K562 (cell line): ENCODE measurements around the gene ST14. TPM values are rescaled to one million over a fixed set of nuclear protein-coding genes. Genes with fewer than 3 reads are reported as not detected.

Source experiments
- ATAC-seq: fragments of 200-7000 bp; cut with Tn5 transposase; 3 replicates; pipeline ENCODE4 v1.9.1; 2020; ENCODE audit warnings: moderate library complexity
- BruUV-seq: library from RNA; stranded (reverse); fragments of 400-500 nt; replicated peaks from 2 replicates; lab custom pipeline; 2021; lab: Mats Ljungman, UMichigan
- CTCF ChIA-PET: fragments of 300-600 bp; formaldehyde crosslinking; extraction: SDS; loops from one replicate; lab custom pipeline; 2021; ENCODE audit warnings: low intra/inter-chr PET ratio; lab: Yijun Ruan, JAX
- POLR2A ChIA-PET: fragments of 300-600, 350-650 bp; sonication (Branson Sonifier 250); formaldehyde crosslinking; extraction: SDS; loops from one replicate; lab custom pipeline; 2021; ENCODE audit warnings: antibody characterized with exemption, inconsistent platforms; lab: Yijun Ruan, JAX
- DNase-seq, 4 experiments: peaks; one replicate each; pipeline versions ENCODE4 v3.0.0 to v3.0.0-alpha.2; 2011 to 2018; ENCODE audit warnings: low spot score in 3 of 4, mixed read lengths in 3 of 4; ENCODE audit errors: extremely low read depth in 1 of 4
- FAIRE-seq: peaks from 2 replicates; lab custom pipeline; 2011; peaks lifted over from hg19 to GRCh38; lab: Jason Lieb, UNC
- H2AFZ ChIP-seq: 2 replicates; pipeline ENCODE4 v1.6.0; 2011; ENCODE audit warnings: low read depth, low read length, control low read depth, inconsistent platforms
- H3K27ac ChIP-seq: fragments of 200-600 bp; 3 replicates; pipeline ENCODE4 v1.8.0; 2011; ENCODE audit warnings: low read depth, mild to moderate bottlenecking, control low read depth, inconsistent platforms, low read length, moderate library complexity, mixed read lengths; ENCODE audit errors: extremely low read depth
- H3K27me3 ChIP-seq, 2 experiments: fragments of 300-600 bp in 1 of 2; 2 replicates in 1 of 2; 3 replicates in 1 of 2; pipeline versions ENCODE4 v1.6.0 to v1.8.0; 2011; ENCODE audit warnings: inconsistent platforms in 2 of 2, low read length in 2 of 2, mild to moderate bottlenecking in 1 of 2, mixed read lengths in 1 of 2, moderate library complexity in 1 of 2; ENCODE audit not compliant: control insufficient read depth in 2 of 2, insufficient read depth in 2 of 2
- H3K36me3 ChIP-seq: fragments of 300-600 bp; 3 replicates; pipeline ENCODE4 v1.8.0; 2011; ENCODE audit warnings: mild to moderate bottlenecking, low read length, inconsistent platforms; ENCODE audit not compliant: control insufficient read depth, insufficient read depth
- H3K4me1 ChIP-seq, 2 experiments: fragments of 200-600 bp in 1 of 2; replicated peaks in 1 of 2; 2 replicates in 1 of 2; 3 replicates in 1 of 2; pipeline versions ENCODE4 v1.5.1 to v1.8.0; 2011; ENCODE audit warnings: inconsistent platforms in 2 of 2, low read length in 2 of 2, mild to moderate bottlenecking in 1 of 2, mixed read lengths in 1 of 2, moderate library complexity in 1 of 2; ENCODE audit not compliant: control insufficient read depth in 2 of 2, insufficient read depth in 2 of 2
- H3K4me2 ChIP-seq: 2 replicates; pipeline ENCODE4 v1.6.1; 2011; ENCODE audit warnings: low read length, control low read depth, inconsistent platforms, mixed read lengths; ENCODE audit not compliant: insufficient read depth
- H3K4me3 ChIP-seq: fragments of 200-600 bp; sonication (generic), shearing (Covaris generic); 2 replicates; pipeline ENCODE4 v1.5.1; 2016; ENCODE audit warnings: control low read depth, inconsistent platforms
- H3K79me2 ChIP-seq: fragments of 200-600 bp; 3 replicates; pipeline ENCODE4 v1.8.0; 2011; ENCODE audit warnings: low read length, inconsistent platforms; ENCODE audit not compliant: control insufficient read depth, insufficient read depth
- H3K9ac ChIP-seq, 2 experiments: 2 replicates each; pipeline versions ENCODE4 v1.6.0 to v1.6.1; 2011; ENCODE audit warnings: low read depth in 2 of 2, low read length in 2 of 2, control low read depth in 1 of 2, inconsistent platforms in 1 of 2, mild to moderate bottlenecking in 1 of 2, mixed read lengths in 1 of 2; ENCODE audit not compliant: insufficient read depth in 1 of 2
- H3K9me1 ChIP-seq: one replicate; pipeline ENCODE4 v1.6.0; 2011; ENCODE audit warnings: inconsistent platforms, mild to moderate bottlenecking, low read length, moderate library complexity; ENCODE audit not compliant: control insufficient read depth, insufficient read depth
- H3K9me3 ChIP-seq: replicated peaks from 2 replicates; pipeline ENCODE4 v1.5.1; 2011; ENCODE audit warnings: low read depth, low read length, inconsistent platforms; ENCODE audit not compliant: control insufficient read depth, insufficient read depth
- H4K20me1 ChIP-seq: replicated peaks from 2 replicates; pipeline ENCODE4 v1.6.1; 2011; ENCODE audit warnings: low read length, inconsistent platforms, mixed read lengths; ENCODE audit not compliant: control insufficient read depth, insufficient read depth
- CCAR2 ChIP-seq: fragments of 200-400 bp; formaldehyde crosslinking; IDR thresholded peaks from 2 replicates; pipeline ENCODE4 v1.6.1; 2017; ENCODE audit warnings: mild to moderate bottlenecking, low read depth, low read length
- E2F1 ChIP-seq: sonication (generic); formaldehyde crosslinking; IDR thresholded peaks from 2 replicates; pipeline ENCODE4 v1.8.1; 2023; ENCODE audit warnings: mild to moderate bottlenecking, missing genetic modification reagents, moderate library complexity
- EP400 ChIP-seq: fragments of 450-650 bp; IDR thresholded peaks from 2 replicates; pipeline ENCODE4 v1.6.1; 2017; ENCODE audit warnings: antibody characterized with exemption, mild to moderate bottlenecking, moderate library complexity
- FOXM1 ChIP-seq, 2 experiments: fragments of 450-650 bp in 1 of 2; sonication (generic) in 1 of 2; formaldehyde crosslinking in 1 of 2; IDR thresholded peaks; 2 replicates each; pipeline versions ENCODE4 v1.6.1 to v1.9.0; 2017 to 2022; ENCODE audit warnings: low read depth in 2 of 2, mild to moderate bottlenecking in 2 of 2, missing genetic modification reagents in 1 of 2, moderate library complexity in 1 of 2
- JUN ChIP-seq, 2 experiments: sonication (generic) in 1 of 2; formaldehyde crosslinking in 1 of 2; IDR thresholded peaks; 2 replicates each; pipeline versions ENCODE4 v1.6.1 to v1.8.0; 2012 to 2022; ENCODE audit warnings: borderline replicate concordance in 2 of 2, mild to moderate bottlenecking in 2 of 2, improper control_type of control experiment in 1 of 2, low read depth in 1 of 2, low read length in 1 of 2, missing genetic modification reagents in 1 of 2
- JUNB ChIP-seq: fragments of 450-650 bp; formaldehyde crosslinking; conservative IDR thresholded peaks from 2 replicates; pipeline ENCODE4 v1.4.0; 2020; ENCODE audit warnings: mild to moderate bottlenecking
- NFIX ChIP-seq: fragments of 250-450 bp; sonication (Bioruptor Pico); IDR thresholded peaks from 2 replicates; pipeline ENCODE4 v1.4.0; 2020; ENCODE audit warnings: low read depth, mild to moderate bottlenecking, moderate library complexity
- RBM22 ChIP-seq: fragments of 200-400 bp; formaldehyde crosslinking; IDR thresholded peaks from 2 replicates; pipeline ENCODE4 v1.6.1; 2018; ENCODE audit warnings: low read length, low read depth; ENCODE audit not compliant: poor library complexity, severe bottlenecking
- RNF219 ChIP-seq: fragments of 250-450 bp; sonication (Bioruptor Pico); IDR thresholded peaks from 2 replicates; pipeline ENCODE4 v1.5.0; 2022; ENCODE audit warnings: mild to moderate bottlenecking
- SOX6 ChIP-seq: fragments of 450-650 bp; IDR thresholded peaks from 2 replicates; pipeline ENCODE4 v1.6.1; 2014; ENCODE audit warnings: mild to moderate bottlenecking
- TBP ChIP-seq: optimal IDR thresholded peaks from 2 replicates; pipeline ENCODE3; 2011; ENCODE audit warnings: low read depth, low read length, improper control_type of control experiment
- TOE1 ChIP-seq, 2 experiments: fragments of 450-650 bp in 1 of 2; sonication (generic) in 1 of 2; formaldehyde crosslinking in 1 of 2; IDR thresholded peaks; 2 replicates each; pipeline versions ENCODE4 v1.7.1 to v1.8.0; 2016 to 2022; ENCODE audit warnings: borderline replicate concordance in 2 of 2, mild to moderate bottlenecking in 2 of 2, antibody characterized with exemption in 1 of 2, inconsistent platforms in 1 of 2, low read depth in 1 of 2, missing genetic modification reagents in 1 of 2, moderate library complexity in 1 of 2
- ZBTB43 ChIP-seq: sonication (generic); formaldehyde crosslinking; IDR thresholded peaks from 2 replicates; pipeline ENCODE4 v1.8.0; 2023; ENCODE audit warnings: mild to moderate bottlenecking, missing genetic modification reagents
- ZKSCAN3 ChIP-seq: fragments of 250-450 bp; sonication (Bioruptor Pico); IDR thresholded peaks from 2 replicates; pipeline ENCODE4 v1.4.0; 2020
- ZNF280A ChIP-seq: fragments of 450-650 bp; IDR thresholded peaks from 2 replicates; pipeline ENCODE4 v1.6.1; 2018; ENCODE audit warnings: mild to moderate bottlenecking, low read depth; ENCODE audit not compliant: partially characterized antibody
- ZNF696 ChIP-seq: fragments of 250-450 bp; sonication (Bioruptor Pico); conservative IDR thresholded peaks from 2 replicates; pipeline ENCODE4 v1.4.0; 2020; ENCODE audit warnings: mild to moderate bottlenecking, moderate library complexity
- WGBS: fragments of 100-300 bp; shearing (Covaris generic); methylation state at CpG from one replicate; pipeline ENCODE4 v1.1.6; 2016; ENCODE audit warnings: low coverage, mixed read lengths; ENCODE audit not compliant: insufficient coverage; ENCODE audit errors: missing lambda C conversion rate; 5-methylcytosine and 5-hydroxymethylcytosine counted together
- in situ Hi-C: fragments of 300-500 bp; cut with MboI; formaldehyde crosslinking; loops from 4 replicates; pipeline ENCODE4 v1.15.0; 2018; ENCODE audit warnings: inconsistent platforms, mixed read lengths
- intact Hi-C: fragments of 100-400 bp; cut with micrococcal nuclease; formaldehyde crosslinking; loops from 2 replicates; pipeline ENCODE4 v1.14.2; 2022
- polyA plus RNA-seq, 8 experiments: library from polyadenylated mRNA; depleted of rRNA in 4 of 8; stranded (reverse) in 5 of 8; unstranded in 3 of 8; fragments of >200 nt; fragmentation: Nextera tagmentation in 2 of 8; fragmentation: Illumina TruSeq in 1 of 8; extraction: Ambion mirVana in 2 of 8; extraction: Trizol in 1 of 8; gene quantifications; 2 replicates each; pipeline versions ENCODE4 v1.2.1 to v1.2.3, GENCODE V29; 2011 to 2014; ENCODE audit warnings: inconsistent platforms in 1 of 8, missing spikeins in 1 of 8
- total RNA-seq, 7 experiments: library from RNA; depleted of rRNA in 6 of 7; stranded (reverse); fragments of >200 nt in 6 of 7; fragmentation: Illumina TruSeq in 2 of 7; extraction: Trizol in 2 of 7; gene quantifications; 2 replicates each; pipeline versions ENCODE4 v1.2.1 to v1.2.3, GENCODE V29; 2011 to 2021; ENCODE audit warnings: low replicate concordance in 1 of 7

The ST14 gene
- total and polyA plus RNA-seq, 9 of the 15 experiments (the other 6 are each of a cell fraction or from before 2014, with no cell fraction given) = 0.08 to 0.20 TPM; not detected in 7

GRCh38 chr11:130167146-130167545 is 7.6 kb downstream of the ST14 start:
- H4K20me1 ChIP-seq = peaks cover 7% of the 10 kb centered on the region; the same call in 1 of the 2 replicates
- WGBS = 14% methylated on average over 3 of the region's 3 CpGs
- no peak overlapping the region for H3K9ac ChIP-seq
- no peak overlapping the region for H2AFZ ChIP-seq
- no peak for DNase-seq
- CTCF ChIA-PET = no interaction called here
- POLR2A ChIA-PET = no interaction called here
- intact Hi-C loops (no loop called here), in situ Hi-C loops (no loop called here)
- no peak overlapping the region for H3K4me2 ChIP-seq
- no peak overlapping the region for H3K27ac ChIP-seq
- H3K27me3 ChIP-seq = peaks cover 41 to 52% of the 10 kb centered on the region in 2 experiments
- no TSS peak for BruUV-seq
- FAIRE-seq = no peak
- H3K4me1 ChIP-seq = peaks cover 0 to 9% of the 10 kb centered on the region in 2 experiments; a peak in 1 of 5 replicates
- no peaks in the 10 kb centered on the region for H3K36me3 ChIP-seq
- no peaks in the 10 kb centered on the region for H3K79me2 ChIP-seq
- H3K9me1 ChIP-seq = no peaks in the 10 kb centered on the region
- no peak overlapping the region for H3K4me3 ChIP-seq
- no peak for ATAC-seq
- H3K9me3 ChIP-seq = no peaks in the 10 kb centered on the region
- TF ChIP-seq TOE1 (IDR thresholded peaks at IDR 0.05; ENCODE audit: borderline replicate concordance) = no peak
- no peak for TF ChIP-seq TOE1 (CRISPR knock-in tag; IDR thresholded peaks at IDR 0.05; ENCODE audit: borderline replicate concordance, low read depth)
- no peak for TF ChIP-seq RNF219
- TF ChIP-seq ZNF280A = no peak
- TF ChIP-seq ZNF696 (CRISPR knock-in tag) = no peak
- no peak for TF ChIP-seq JUNB
- no peak for TF ChIP-seq ZKSCAN3 (CRISPR knock-in tag)
- no peak for TF ChIP-seq SOX6
- no peak for TF ChIP-seq TBP
- TF ChIP-seq JUN (IDR thresholded peaks at IDR 0.05; ENCODE audit: borderline replicate concordance, low read depth, low read length) = no peak
- TF ChIP-seq JUN (CRISPR knock-in tag; IDR thresholded peaks at IDR 0.05; ENCODE audit: borderline replicate concordance) = no peak
- TF ChIP-seq E2F1 (CRISPR knock-in tag) = no peak
- no peak for TF ChIP-seq NFIX (CRISPR knock-in tag)
- no peak for TF ChIP-seq FOXM1 (IDR thresholded peaks at IDR 0.05; ENCODE audit: low read depth)
- TF ChIP-seq FOXM1 (CRISPR knock-in tag; IDR thresholded peaks at IDR 0.05; ENCODE audit: low read depth) = no peak
- no peak for TF ChIP-seq CCAR2
- no peak for TF ChIP-seq EP400
- TF ChIP-seq RBM22 = no peak
- no peak for TF ChIP-seq ZBTB43 (CRISPR knock-in tag)
